ENCODE data around the gene LHX5.

DNA sequence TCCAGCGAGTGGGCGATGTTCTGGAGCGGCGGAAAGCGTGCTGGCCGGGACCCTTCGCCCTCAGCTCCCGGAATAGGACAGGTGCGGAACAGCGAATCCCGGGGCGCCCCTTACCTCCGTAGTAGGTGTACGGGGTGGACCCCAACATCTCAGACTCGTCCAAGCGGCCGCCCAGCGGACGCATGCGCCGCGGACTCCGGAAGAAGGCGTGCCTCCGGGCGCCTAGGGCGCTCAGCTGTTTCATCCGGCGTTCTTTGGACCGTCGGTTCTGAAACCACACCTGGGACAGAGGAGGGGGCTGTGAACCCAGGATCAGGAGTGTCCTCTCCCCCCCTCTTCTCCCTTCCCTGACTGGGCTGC lies 4.5 kb downstream of the LHX5 start:
- TF ChIP-seq, protein P1, sequence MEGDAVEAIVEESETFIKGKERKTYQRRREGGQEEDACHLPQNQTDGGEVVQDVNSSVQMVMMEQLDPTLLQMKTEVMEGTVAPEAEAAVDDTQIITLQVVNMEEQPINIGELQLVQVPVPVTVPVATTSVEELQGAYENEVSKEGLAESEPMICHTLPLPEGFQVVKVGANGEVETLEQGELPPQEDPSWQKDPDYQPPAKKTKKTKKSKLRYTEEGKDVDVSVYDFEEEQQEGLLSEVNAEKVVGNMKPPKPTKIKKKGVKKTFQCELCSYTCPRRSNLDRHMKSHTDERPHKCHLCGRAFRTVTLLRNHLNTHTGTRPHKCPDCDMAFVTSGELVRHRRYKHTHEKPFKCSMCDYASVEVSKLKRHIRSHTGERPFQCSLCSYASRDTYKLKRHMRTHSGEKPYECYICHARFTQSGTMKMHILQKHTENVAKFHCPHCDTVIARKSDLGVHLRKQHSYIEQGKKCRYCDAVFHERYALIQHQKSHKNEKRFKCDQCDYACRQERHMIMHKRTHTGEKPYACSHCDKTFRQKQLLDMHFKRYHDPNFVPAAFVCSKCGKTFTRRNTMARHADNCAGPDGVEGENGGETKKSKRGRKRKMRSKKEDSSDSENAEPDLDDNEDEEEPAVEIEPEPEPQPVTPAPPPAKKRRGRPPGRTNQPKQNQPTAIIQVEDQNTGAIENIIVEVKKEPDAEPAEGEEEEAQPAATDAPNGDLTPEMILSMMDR (IDR thresholded peaks at IDR 0.05): no peak
- no peak for TF ChIP-seq POLR2A (IDR thresholded peaks at IDR 0.05)
